OCI-LY7 (cell line): Measurements from ENCODE around the gene CNTN4. TPM values are rescaled to one million over a fixed set of nuclear protein-coding genes. Genes with fewer than 3 reads are reported as not detected.

Experiments used
- BruUV-seq: library from RNA; stranded (reverse); fragments of 400-500 nt; replicated peaks from 2 replicates; lab custom pipeline; 2021; lab: Mats Ljungman, UMichigan
- CTCF ChIA-PET: fragments of 300-600 bp; sonication (Branson Sonifier 250); formaldehyde crosslinking; loops from one replicate; lab custom pipeline; 2022; ENCODE audit warnings: antibody characterized with exemption; ENCODE audit not compliant: unreplicated experiment; lab: Charles Lee
- POLR2A ChIA-PET: fragments of 300-600 bp; sonication (Branson Sonifier 250); formaldehyde crosslinking; loops from one replicate; lab custom pipeline; 2022; ENCODE audit warnings: antibody characterized with exemption; lab: Charles Lee
- DNase-seq: peaks from one replicate; pipeline ENCODE4 v3.0.0-alpha.2; 2015; ENCODE audit warnings: low spot score
- H2AFZ ChIP-seq: fragments of 200-600 bp; sonication (generic), shearing (Covaris generic); 2 replicates; pipeline ENCODE4 v1.6.1; 2014; ENCODE audit warnings: mild to moderate bottlenecking, antibody characterized with exemption, low read length, moderate library complexity
- H3K27ac ChIP-seq: fragments of 200-600 bp; sonication (generic); 2 replicates; pipeline ENCODE4 v1.5.1; 2014; ENCODE audit warnings: mixed run types, low read depth, mild to moderate bottlenecking, moderate library complexity, low read length, inconsistent platforms; ENCODE audit not compliant: poor library complexity, severe bottlenecking
- H3K36me3 ChIP-seq: fragments of 200-600 bp; sonication (generic); 2 replicates; pipeline ENCODE4 v1.6.1; 2014; ENCODE audit warnings: mild to moderate bottlenecking, antibody characterized with exemption, low read length, moderate library complexity, mixed read lengths; ENCODE audit not compliant: insufficient read depth
- H3K4me1 ChIP-seq: fragments of 200-600 bp; sonication (generic); 2 replicates; pipeline ENCODE4 v1.5.1; 2014; ENCODE audit warnings: mild to moderate bottlenecking, low read length; ENCODE audit not compliant: insufficient read depth, poor library complexity, severe bottlenecking
- H3K4me2 ChIP-seq: fragments of 200-600 bp; sonication (generic); 2 replicates; pipeline ENCODE4 v1.6.1; 2014; ENCODE audit warnings: mild to moderate bottlenecking, low read length
- H3K4me3 ChIP-seq: fragments of 200-600 bp; sonication (generic); 2 replicates; pipeline ENCODE4 v1.5.1; 2014; ENCODE audit warnings: mild to moderate bottlenecking, low read depth, low read length; ENCODE audit not compliant: poor library complexity, severe bottlenecking
- H3K79me2 ChIP-seq: fragments of 200-600 bp; sonication (generic); 2 replicates; pipeline ENCODE4 v1.6.1; 2016; ENCODE audit warnings: low read depth, mild to moderate bottlenecking, low read length, moderate library complexity, mixed read lengths; ENCODE audit not compliant: insufficient read depth
- H3K9me2 ChIP-seq: fragments of 200-600 bp; sonication (generic); 2 replicates; pipeline ENCODE4 v1.6.1; 2016; ENCODE audit warnings: mild to moderate bottlenecking, low read length, mixed read lengths; ENCODE audit not compliant: insufficient read depth
- H3K9me3 ChIP-seq: fragments of 200-600 bp; sonication (generic); 2 replicates; pipeline ENCODE4 v1.6.1; 2014; ENCODE audit warnings: mild to moderate bottlenecking, mixed run types, low read length, mixed read lengths
- H4K20me1 ChIP-seq: fragments of 200-600 bp; sonication (generic); 2 replicates; pipeline ENCODE4 v1.6.1; 2014; ENCODE audit warnings: mild to moderate bottlenecking, antibody characterized with exemption, low read length, moderate library complexity, mixed read lengths; ENCODE audit not compliant: insufficient read depth
- EZH2phosphoT487 ChIP-seq: fragments of 200-600 bp; sonication (generic); IDR thresholded peaks from 2 replicates; pipeline ENCODE4 v1.6.1; 2018; ENCODE audit warnings: low read depth, borderline replicate concordance, mild to moderate bottlenecking, mixed run types, antibody characterized with exemption, low read length, moderate library complexity, mixed read lengths
- intact Hi-C: fragments of 100-400 bp; cut with micrococcal nuclease; formaldehyde crosslinking; loops from one replicate; pipeline ENCODE4 v1.10.0; 2022; ENCODE audit not compliant: unreplicated experiment
- total RNA-seq, 2 experiments: library from RNA; depleted of rRNA in 1 of 2; stranded (reverse); fragments of >200 nt in 1 of 2; shearing (Covaris generic) in 1 of 2; gene quantifications; 2 replicates each; pipeline ENCODE4 v1.2.3, GENCODE V29; 2014 to 2022
- TF ChIP-seq, protein P1 (sequence below): fragments of 200-600 bp; sonication (generic); conservative IDR thresholded peaks from 2 replicates; pipeline ENCODE4 v1.5.1; 2014; ENCODE audit warnings: mild to moderate bottlenecking, antibody characterized with exemption, low read length, moderate library complexity, mixed read lengths

The CNTN4 gene
- total RNA-seq, 2 experiments from 2014 or later = not detected

DNA sequence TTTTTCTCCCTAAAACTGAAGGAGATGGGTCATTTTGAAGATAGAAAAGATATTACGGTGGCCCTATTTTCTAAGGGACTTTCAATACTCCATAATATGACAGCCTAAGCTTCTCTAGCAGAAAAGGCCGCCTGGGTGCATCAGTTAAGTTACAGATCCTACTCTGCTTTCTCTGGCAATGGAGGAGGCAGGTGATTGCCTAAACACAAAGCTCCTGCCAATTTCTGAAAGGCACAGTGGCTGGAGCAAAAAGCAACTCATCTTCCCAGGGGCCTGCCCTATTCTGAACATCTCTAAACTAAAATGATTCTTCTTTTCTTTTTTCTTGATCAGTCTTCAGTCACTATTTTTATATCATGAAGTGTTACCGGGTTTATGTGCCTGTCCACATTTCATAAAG lies 276.7 kb downstream of the CNTN4 start:
- Histone ChIP-seq H3K4me3 (no peak overlapping the region), H3K4me1 (no peaks in the 10 kb centered on the region), H2AFZ (no peak overlapping the region), H3K79me2 (no peaks in the 10 kb centered on the region), H3K9me2 (no peaks in the 10 kb centered on the region), H3K9me3 (no peaks in the 10 kb centered on the region), H3K36me3 (no peaks in the 10 kb centered on the region), H4K20me1 (no peaks in the 10 kb centered on the region), H3K4me2 (no peak overlapping the region), H3K27ac (no peak overlapping the region)
- intact Hi-C loops = no loop called here
- ChIA-PET POLR2A (no interaction called here), CTCF (interaction anchor here (0.6 kb wide), 1 partner anchor 41 kb away, joined by 3 read pairs; no protein-coding TSS in a partner anchor)
- TF ChIP-seq, protein P1, sequence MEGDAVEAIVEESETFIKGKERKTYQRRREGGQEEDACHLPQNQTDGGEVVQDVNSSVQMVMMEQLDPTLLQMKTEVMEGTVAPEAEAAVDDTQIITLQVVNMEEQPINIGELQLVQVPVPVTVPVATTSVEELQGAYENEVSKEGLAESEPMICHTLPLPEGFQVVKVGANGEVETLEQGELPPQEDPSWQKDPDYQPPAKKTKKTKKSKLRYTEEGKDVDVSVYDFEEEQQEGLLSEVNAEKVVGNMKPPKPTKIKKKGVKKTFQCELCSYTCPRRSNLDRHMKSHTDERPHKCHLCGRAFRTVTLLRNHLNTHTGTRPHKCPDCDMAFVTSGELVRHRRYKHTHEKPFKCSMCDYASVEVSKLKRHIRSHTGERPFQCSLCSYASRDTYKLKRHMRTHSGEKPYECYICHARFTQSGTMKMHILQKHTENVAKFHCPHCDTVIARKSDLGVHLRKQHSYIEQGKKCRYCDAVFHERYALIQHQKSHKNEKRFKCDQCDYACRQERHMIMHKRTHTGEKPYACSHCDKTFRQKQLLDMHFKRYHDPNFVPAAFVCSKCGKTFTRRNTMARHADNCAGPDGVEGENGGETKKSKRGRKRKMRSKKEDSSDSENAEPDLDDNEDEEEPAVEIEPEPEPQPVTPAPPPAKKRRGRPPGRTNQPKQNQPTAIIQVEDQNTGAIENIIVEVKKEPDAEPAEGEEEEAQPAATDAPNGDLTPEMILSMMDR = no peak
- TF ChIP-seq EZH2phosphoT487 = no peak
- no peak for DNase-seq
- BruUV-seq = no TSS peak

DNA sequence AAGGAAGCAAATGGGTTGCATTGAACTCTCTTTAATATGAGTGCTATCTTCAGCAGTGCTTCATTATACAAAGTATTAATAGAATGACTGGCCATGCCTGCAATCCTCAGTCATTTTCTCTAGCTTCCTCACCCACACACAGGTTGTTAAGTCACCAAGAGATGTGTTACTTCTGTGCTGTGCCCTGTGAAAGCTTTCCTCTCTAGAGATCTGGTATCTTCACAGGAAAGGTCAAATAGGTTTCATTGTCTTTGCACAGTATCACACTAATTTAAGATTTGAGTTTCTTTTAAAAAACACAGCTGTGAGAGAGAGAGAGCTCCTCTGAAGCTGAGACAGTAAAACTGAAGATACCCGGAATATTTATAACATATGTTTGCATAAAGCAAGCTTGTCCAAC lies 278.6 kb downstream of the CNTN4 start:
- Histone ChIP-seq H4K20me1 (no peaks in the 10 kb centered on the region), H3K79me2 (no peaks in the 10 kb centered on the region), H3K9me3 (no peaks in the 10 kb centered on the region), H3K27ac (no peak overlapping the region), H3K9me2 (no peaks in the 10 kb centered on the region), H3K36me3 (no peaks in the 10 kb centered on the region), H3K4me3 (no peak overlapping the region), H2AFZ (no peak overlapping the region), H3K4me2 (no peak overlapping the region), H3K4me1 (no peaks in the 10 kb centered on the region)
- no TSS peak for BruUV-seq
- intact Hi-C loops = no loop called here
- ChIA-PET POLR2A (no interaction called here), CTCF (no interaction called here)
- no peak for DNase-seq
- TF ChIP-seq EZH2phosphoT487 = no peak
- TF ChIP-seq, protein P1 = no peak

DNA sequence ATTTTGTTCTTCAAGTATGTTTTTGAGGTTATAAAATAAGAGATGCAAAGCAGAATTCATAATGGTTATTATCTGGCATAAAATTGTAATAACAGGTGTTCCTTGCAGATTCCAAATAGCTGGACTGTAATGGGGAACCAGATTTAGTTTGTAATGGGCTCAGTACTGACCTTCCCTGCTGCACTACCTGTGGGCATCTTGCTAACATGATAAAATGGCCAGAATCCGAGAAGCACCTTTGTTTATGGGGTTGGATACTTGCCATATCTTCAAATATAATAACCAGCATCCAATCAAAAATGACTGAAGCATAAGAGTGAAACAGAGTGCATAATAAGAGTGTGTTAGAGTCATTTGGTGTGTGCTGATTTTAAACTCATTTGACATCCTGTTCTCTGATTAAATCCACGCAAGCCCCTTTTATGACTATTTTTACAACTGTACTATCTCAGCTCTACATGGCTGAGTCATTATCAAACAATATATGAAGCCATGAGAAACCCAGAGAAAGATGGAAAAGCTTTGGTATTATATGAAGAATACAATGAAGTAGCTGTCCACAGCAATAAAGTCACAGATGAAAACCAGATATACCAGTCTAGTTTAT lies 292.4 kb downstream of the CNTN4 start:
- Histone ChIP-seq H3K79me2 (no peaks in the 10 kb centered on the region), H3K9me2 (no peaks in the 10 kb centered on the region; the same call in 1 of the 2 replicates), H3K27ac (no peak overlapping the region), H3K4me2 (no peak overlapping the region), H2AFZ (no peak overlapping the region), H3K4me1 (no peaks in the 10 kb centered on the region), H4K20me1 (no peaks in the 10 kb centered on the region), H3K9me3 (no peaks in the 10 kb centered on the region), H3K36me3 (no peaks in the 10 kb centered on the region), H3K4me3 (no peak overlapping the region)
- ChIA-PET CTCF (no interaction called here), POLR2A (no interaction called here)
- intact Hi-C loops = no loop called here
- TF ChIP-seq EZH2phosphoT487 = no peak
- TF ChIP-seq, protein P1 = no peak
- no TSS peak for BruUV-seq
- DNase-seq = no peak
